Vagina (tissue), 2 donors: Measurements from ENCODE around the gene GRK3.

Source experiments
- POLR2A ChIP-seq, 2 donors: fragments of 450-650 bp; IDR thresholded peaks; one replicate each; pipeline ENCODE4 v1.6.1; 2017; ENCODE audit warnings: antibody characterized with exemption in 2 of 2, mild to moderate bottlenecking in 2 of 2, moderate library complexity in 2 of 2
- POLR2AphosphoS5 ChIP-seq, 2 donors: sonication (generic); formaldehyde crosslinking; IDR thresholded peaks; one replicate each; pipeline ENCODE4 v1.9.0; 2017; ENCODE audit warnings: antibody characterized with exemption in 2 of 2, mild to moderate bottlenecking in 2 of 2, low read depth in 1 of 2; ENCODE audit not compliant: insufficient read depth in 1 of 2
- TF ChIP-seq, protein P1 (sequence below), 3 experiments: fragments of 450-650 bp in 2 of 3; fragments of 200-600 bp in 1 of 3; sonication (generic) in 1 of 3; IDR thresholded peaks; one replicate each; pipeline ENCODE4 v1.5.1; 2017 to 2019; ENCODE audit warnings: antibody characterized with exemption in 3 of 3, mild to moderate bottlenecking in 2 of 3, moderate library complexity in 2 of 3

GRCh38 chr22:25677631-25678030, 113.2 kb downstream of the GRK3 start:
- TF ChIP-seq, protein P1, sequence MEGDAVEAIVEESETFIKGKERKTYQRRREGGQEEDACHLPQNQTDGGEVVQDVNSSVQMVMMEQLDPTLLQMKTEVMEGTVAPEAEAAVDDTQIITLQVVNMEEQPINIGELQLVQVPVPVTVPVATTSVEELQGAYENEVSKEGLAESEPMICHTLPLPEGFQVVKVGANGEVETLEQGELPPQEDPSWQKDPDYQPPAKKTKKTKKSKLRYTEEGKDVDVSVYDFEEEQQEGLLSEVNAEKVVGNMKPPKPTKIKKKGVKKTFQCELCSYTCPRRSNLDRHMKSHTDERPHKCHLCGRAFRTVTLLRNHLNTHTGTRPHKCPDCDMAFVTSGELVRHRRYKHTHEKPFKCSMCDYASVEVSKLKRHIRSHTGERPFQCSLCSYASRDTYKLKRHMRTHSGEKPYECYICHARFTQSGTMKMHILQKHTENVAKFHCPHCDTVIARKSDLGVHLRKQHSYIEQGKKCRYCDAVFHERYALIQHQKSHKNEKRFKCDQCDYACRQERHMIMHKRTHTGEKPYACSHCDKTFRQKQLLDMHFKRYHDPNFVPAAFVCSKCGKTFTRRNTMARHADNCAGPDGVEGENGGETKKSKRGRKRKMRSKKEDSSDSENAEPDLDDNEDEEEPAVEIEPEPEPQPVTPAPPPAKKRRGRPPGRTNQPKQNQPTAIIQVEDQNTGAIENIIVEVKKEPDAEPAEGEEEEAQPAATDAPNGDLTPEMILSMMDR (IDR thresholded peaks at IDR 0.05): no peak
- TF ChIP-seq POLR2AphosphoS5 (IDR thresholded peaks at IDR 0.05; ENCODE audit: insufficient read depth in 1 of 2, low read depth in 1 of 2) (no peak), POLR2A (IDR thresholded peaks at IDR 0.05) (no peak)
